ENCODE results near the gene RABEP2. TPM values are rescaled to one million over a fixed set of nuclear protein-coding genes. Genes with fewer than 3 reads are reported as not detected.

RABEP2 gene
- total and polyA plus RNA-seq, 9 of the 15 experiments (the other 6 are each of a cell fraction or from before 2014, with no cell fraction given) = 0.15 to 13.4 (median 3.5) TPM

GRCh38 chr16:28910086-28911031 is 14.7 kb downstream of the RABEP2 start (continued):
- TF ChIP-seq TAF1 (IDR thresholded peaks at IDR 0.05; ENCODE audit: control insufficient read depth, extremely low read depth, insufficient read depth, low read length, severe bottlenecking) (no peak), CREBBP (IDR thresholded peaks at IDR 0.05; ENCODE audit: low read depth, low read length) (no peak), CBFA2T3 (IDR thresholded peaks at IDR 0.05) (0 out of 2 replicates have a peak, but pooled peaks have one; percentile 10), MGA (IDR thresholded peaks at IDR 0.05) (no peak), E2F5 (CRISPR knock-in tag; IDR thresholded peaks at IDR 0.05) (no peak), ZNF232 (CRISPR knock-in tag; IDR thresholded peaks at IDR 0.05) (no peak), RFX1 (IDR thresholded peaks at IDR 0.05) (no peak), SIRT6 (IDR thresholded peaks at IDR 0.05; ENCODE audit: low read depth, low read length) (no peak), OTX1 (CRISPR knock-in tag; IDR thresholded peaks at IDR 0.05) (no peak), HDAC8 (tag; IDR thresholded peaks at IDR 0.05) (no peak), NFE2 (IDR thresholded peaks at IDR 0.05; ENCODE audit: low read depth) (peak; percentile 70), NFIC (IDR thresholded peaks at IDR 0.05) (peak; percentile 43; the same call in 1 of the 2 replicates), RBM17 (IDR thresholded peaks at IDR 0.05; ENCODE audit: borderline replicate concordance, low read depth, low read length) (no peak), ZNF668 (CRISPR knock-in tag; IDR thresholded peaks at IDR 0.05) (no peak), KLF6 (CRISPR knock-in tag; IDR thresholded peaks at IDR 0.05; ENCODE audit: borderline replicate concordance) (no peak), BRF1 (IDR thresholded peaks at IDR 0.05; ENCODE audit: borderline replicate concordance, extremely low read depth, insufficient read length) (no peak)
